Measurements from ENCODE around the gene FLNB. TPM values are rescaled to one million over a fixed set of nuclear protein-coding genes. Genes with fewer than 3 reads are reported as not detected.

Gene FLNB
- polyA plus RNA-seq, 1 of the 3 experiments (the other 2 are of a cell fraction) = 127 TPM

- Histone ChIP-seq H3F3A (replicated peaks; ENCODE audit: insufficient read depth) (peaks cover 19% of the 10 kb centered on the region), H3K27ac (ENCODE audit: low read depth in 2 of 2, low read length in 1 of 2) (no peak overlapping the region), H3K4me2 (no peak overlapping the region), H4K20me1 (ENCODE audit: insufficient read depth) (no peaks in the 10 kb centered on the region), H3K4me3 (ENCODE audit: low read depth in 2 of 2, low read length in 1 of 2) (no peak overlapping the region), H3K27me3 (ENCODE audit: insufficient read depth) (no peaks in the 10 kb centered on the region), H3K4me1 (ENCODE audit: control insufficient read depth in 1 of 2, insufficient read depth in 2 of 2, low read depth in 1 of 2, low read length in 1 of 2) (peaks cover 0 to 11% of the 10 kb centered on the region in 2 experiments; a peak in 2 of 4 replicates), H3K36me3 (replicated peaks in 1 of 2; ENCODE audit: control insufficient read depth in 1 of 2, insufficient read depth in 2 of 2, low read length in 1 of 2) (no peaks in the 10 kb centered on the region), H3K9me2 (no peaks in the 10 kb centered on the region), H3K79me2 (ENCODE audit: insufficient read depth) (no peaks in the 10 kb centered on the region), H3K9me3 (no peaks in the 10 kb centered on the region), H3K9ac (no peak overlapping the region), H2AFZ (ENCODE audit: low read depth) (no peak overlapping the region)
- ChIA-PET CTCF (no interaction called here), POLR2A (no interaction called here)
- TF ChIP-seq JUND (IDR thresholded peaks at IDR 0.05) = no peak
- no peak for TF ChIP-seq GABPA (IDR thresholded peaks at IDR 0.05; ENCODE audit: low read depth)
- 62% methylated on average over 4 of the region's 4 CpGs for WGBS (ENCODE audit: low lambda C conversion rate)
- no peak for DNase-seq
Observed at GRCh38 chr3:57966829-57967228, 41.4 kb upstream of the FLNB start.

DNA sequence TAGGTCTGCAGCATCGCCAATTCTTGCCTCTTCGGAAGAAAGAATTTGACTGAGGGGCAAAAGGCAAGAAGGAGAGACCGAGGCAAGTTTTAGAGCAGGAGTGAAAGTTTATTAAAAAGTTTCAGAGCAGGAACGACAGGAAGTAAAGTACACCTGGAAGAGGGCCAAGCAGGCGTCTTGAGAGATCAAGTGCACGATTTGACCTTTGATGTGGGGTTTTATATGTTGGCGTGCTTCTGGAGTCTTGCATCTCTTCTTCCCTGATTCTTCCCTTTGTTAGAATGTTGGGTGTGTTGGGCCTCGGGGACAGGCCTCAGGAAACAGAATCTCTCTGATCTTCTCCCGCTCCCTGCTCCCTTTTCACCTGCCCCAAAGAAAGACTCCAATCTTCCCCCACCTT is 40.6 kb upstream of the FLNB start:
- 85% methylated on average over 9 of the region's 9 CpGs for WGBS (ENCODE audit: low lambda C conversion rate)
- no peak overlapping the region for H3K4me3 ChIP-seq (ENCODE audit: low read depth in 2 of 2, low read length in 1 of 2)
- H3K36me3 ChIP-seq (replicated peaks in 1 of 2; ENCODE audit: control insufficient read depth in 1 of 2, insufficient read depth in 2 of 2, low read length in 1 of 2) = no peaks in the 10 kb centered on the region
- no peaks in the 10 kb centered on the region for H3K9me3 ChIP-seq
- H3K79me2 ChIP-seq (ENCODE audit: insufficient read depth) = no peaks in the 10 kb centered on the region
- no peak for TF ChIP-seq SMC3 (IDR thresholded peaks at IDR 0.05; ENCODE audit: low read depth, low read length)
- TF ChIP-seq FOSL2 (IDR thresholded peaks at IDR 0.05; ENCODE audit: borderline replicate concordance, low read depth) = no peak
- TF ChIP-seq, protein P1, sequence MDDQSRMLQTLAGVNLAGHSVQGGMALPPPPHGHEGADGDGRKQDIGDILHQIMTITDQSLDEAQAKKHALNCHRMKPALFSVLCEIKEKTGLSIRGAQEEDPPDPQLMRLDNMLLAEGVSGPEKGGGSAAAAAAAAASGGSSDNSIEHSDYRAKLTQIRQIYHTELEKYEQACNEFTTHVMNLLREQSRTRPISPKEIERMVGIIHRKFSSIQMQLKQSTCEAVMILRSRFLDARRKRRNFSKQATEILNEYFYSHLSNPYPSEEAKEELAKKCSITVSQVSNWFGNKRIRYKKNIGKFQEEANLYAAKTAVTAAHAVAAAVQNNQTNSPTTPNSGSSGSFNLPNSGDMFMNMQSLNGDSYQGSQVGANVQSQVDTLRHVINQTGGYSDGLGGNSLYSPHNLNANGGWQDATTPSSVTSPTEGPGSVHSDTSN (IDR thresholded peaks at IDR 0.05) = no peak
- TF ChIP-seq JUND (IDR thresholded peaks at IDR 0.05) = no peak
- TF ChIP-seq, protein P2, sequence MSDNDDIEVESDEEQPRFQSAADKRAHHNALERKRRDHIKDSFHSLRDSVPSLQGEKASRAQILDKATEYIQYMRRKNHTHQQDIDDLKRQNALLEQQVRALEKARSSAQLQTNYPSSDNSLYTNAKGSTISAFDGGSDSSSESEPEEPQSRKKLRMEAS (IDR thresholded peaks at IDR 0.05; ENCODE audit: low read depth) = no peak
- no peak for TF ChIP-seq EZH2phosphoT487 (IDR thresholded peaks at IDR 0.05; ENCODE audit: borderline replicate concordance, low read depth)
- TF ChIP-seq GATA2 (CRISPR knock-in tag; IDR thresholded peaks at IDR 0.05) = no peak
- H3K4me2 ChIP-seq = no peak overlapping the region
- DNase-seq = no peak
- no peaks in the 10 kb centered on the region for H3K27me3 ChIP-seq (ENCODE audit: insufficient read depth)
- H3K27ac ChIP-seq (ENCODE audit: low read depth in 2 of 2, low read length in 1 of 2) = no peak overlapping the region
- H3K9ac ChIP-seq = no peak overlapping the region
- no peaks in the 10 kb centered on the region for H3K9me2 ChIP-seq
- peaks cover 0 to 11% of the 10 kb centered on the region in 2 experiments; a peak in 2 of 4 replicates for H3K4me1 ChIP-seq (ENCODE audit: control insufficient read depth in 1 of 2, insufficient read depth in 2 of 2, low read depth in 1 of 2, low read length in 1 of 2)
- no peaks in the 10 kb centered on the region for H4K20me1 ChIP-seq (ENCODE audit: insufficient read depth)
- no peak overlapping the region for H2AFZ ChIP-seq (ENCODE audit: low read depth)
- ChIA-PET POLR2A (no interaction called here), CTCF (no interaction called here)
- H3F3A ChIP-seq (replicated peaks; ENCODE audit: insufficient read depth) = peaks cover 19% of the 10 kb centered on the region

DNA sequence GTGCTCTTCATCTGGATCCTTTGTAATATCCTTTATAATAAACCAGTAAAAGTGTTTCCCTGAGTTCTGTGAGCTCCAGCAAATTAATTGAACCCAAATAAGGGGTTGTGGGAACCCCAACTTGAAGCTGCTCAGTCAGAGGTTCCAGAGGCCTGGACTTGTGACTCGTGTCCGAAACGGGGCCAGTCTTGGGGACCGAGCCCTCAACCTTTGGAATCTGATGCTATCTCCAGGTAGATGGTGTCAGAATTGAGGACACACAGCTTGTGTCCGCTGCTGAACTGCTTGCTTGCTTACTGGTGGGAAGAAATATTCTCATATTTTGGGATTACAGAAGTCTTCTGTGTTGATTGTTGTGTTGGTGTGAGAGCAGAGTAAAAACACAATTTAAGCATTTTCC is 39.7 kb upstream of the FLNB start:
- no peak for TF ChIP-seq EZH2phosphoT487 (IDR thresholded peaks at IDR 0.05; ENCODE audit: borderline replicate concordance, low read depth)
- TF ChIP-seq MEF2A (IDR thresholded peaks at IDR 0.05; ENCODE audit: borderline replicate concordance, low read depth) = no peak
- TF ChIP-seq GATA2 (CRISPR knock-in tag; IDR thresholded peaks at IDR 0.05) = no peak
- TF ChIP-seq TCF12 (IDR thresholded peaks at IDR 0.05) = no peak
- no peak for TF ChIP-seq FOXJ3 (CRISPR knock-in tag; IDR thresholded peaks at IDR 0.05)
- Histone ChIP-seq H2AFZ (ENCODE audit: low read depth) (no peak overlapping the region), H3K9ac (no peak overlapping the region), H3K4me1 (ENCODE audit: control insufficient read depth in 1 of 2, insufficient read depth in 2 of 2, low read depth in 1 of 2, low read length in 1 of 2) (peaks cover 0 to 17% of the 10 kb centered on the region in 2 experiments; a peak in 3 of 4 replicates), H3K27ac (ENCODE audit: low read depth in 2 of 2, low read length in 1 of 2) (no peak overlapping the region), H3K9me3 (no peaks in the 10 kb centered on the region), H3K9me2 (no peaks in the 10 kb centered on the region), H3K36me3 (replicated peaks in 1 of 2; ENCODE audit: control insufficient read depth in 1 of 2, insufficient read depth in 2 of 2, low read length in 1 of 2) (no peaks in the 10 kb centered on the region), H4K20me1 (ENCODE audit: insufficient read depth) (no peaks in the 10 kb centered on the region), H3K79me2 (ENCODE audit: insufficient read depth) (no peaks in the 10 kb centered on the region), H3K4me3 (ENCODE audit: low read depth in 2 of 2, low read length in 1 of 2) (no peak overlapping the region), H3K27me3 (ENCODE audit: insufficient read depth) (no peaks in the 10 kb centered on the region), H3F3A (replicated peaks; ENCODE audit: insufficient read depth) (peaks cover 19% of the 10 kb centered on the region), H3K4me2 (no peak overlapping the region)
- 92% methylated on average over 5 of the region's 5 CpGs for WGBS (ENCODE audit: low lambda C conversion rate)
- CTCF ChIA-PET = interaction anchor here (0.6 to 1.4 kb wide), 3 partner anchors 16 to 40 kb away, joined by 3 to 5 read pairs (median 3); partner anchors contain the start of gene FLNB
- no peak for DNase-seq
- POLR2A ChIA-PET = no interaction called here

All from SK-N-SH (cell line).